SU-DHL-6 (cell line): ENCODE measurements around the gene CHD5.

Source experiments
- CTCF ChIP-seq: fragments of 200-600 bp; sonication (generic); IDR thresholded peaks from one replicate; pipeline ENCODE4 v1.5.1; 2017; ENCODE audit warnings: antibody characterized with exemption, mild to moderate bottlenecking, low read length, moderate library complexity; ENCODE audit not compliant: insufficient read depth, poor library complexity, severe bottlenecking
- EZH2phosphoT487 ChIP-seq: fragments of 200-600 bp; sonication (generic), shearing (Covaris generic); conservative IDR thresholded peaks from 2 replicates; pipeline ENCODE4 v1.6.1; 2018; ENCODE audit warnings: mild to moderate bottlenecking, antibody characterized with exemption, low read length, moderate library complexity, mixed read lengths

GRCh38 chr1:6083385-6083784 is 96.7 kb downstream of the CHD5 start:
- TF ChIP-seq CTCF, result no peak
- no peak for TF ChIP-seq EZH2phosphoT487
